ENCODE measurements around the gene CYP3A7.
"Not testable (repeated sequence)": the region's sequence is repeated elsewhere in the genome, so short reads cannot be mapped to it uniquely, and the experiment has no call there.

DNA sequence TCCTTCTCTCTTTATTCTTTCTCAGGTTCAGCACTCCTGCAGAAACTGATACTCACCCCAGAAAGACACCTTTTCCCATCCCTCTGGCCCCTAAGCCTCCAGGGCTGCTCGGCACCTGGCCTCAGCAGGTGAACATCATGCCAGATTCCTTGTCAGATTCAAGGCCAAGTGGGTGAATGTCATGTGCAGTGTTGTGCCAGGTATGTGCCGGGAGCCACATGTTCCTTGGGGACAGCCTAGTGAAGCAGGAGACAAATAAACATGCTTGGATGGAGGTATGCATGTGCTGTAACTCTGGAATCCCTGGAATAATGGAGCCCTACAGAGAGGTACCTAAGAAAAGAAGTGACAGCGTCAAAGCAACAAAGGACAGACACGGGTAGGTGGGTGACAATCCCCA, 1.7 kb upstream of the CYP3A7 start:
- TF ChIP-seq, protein P1, sequence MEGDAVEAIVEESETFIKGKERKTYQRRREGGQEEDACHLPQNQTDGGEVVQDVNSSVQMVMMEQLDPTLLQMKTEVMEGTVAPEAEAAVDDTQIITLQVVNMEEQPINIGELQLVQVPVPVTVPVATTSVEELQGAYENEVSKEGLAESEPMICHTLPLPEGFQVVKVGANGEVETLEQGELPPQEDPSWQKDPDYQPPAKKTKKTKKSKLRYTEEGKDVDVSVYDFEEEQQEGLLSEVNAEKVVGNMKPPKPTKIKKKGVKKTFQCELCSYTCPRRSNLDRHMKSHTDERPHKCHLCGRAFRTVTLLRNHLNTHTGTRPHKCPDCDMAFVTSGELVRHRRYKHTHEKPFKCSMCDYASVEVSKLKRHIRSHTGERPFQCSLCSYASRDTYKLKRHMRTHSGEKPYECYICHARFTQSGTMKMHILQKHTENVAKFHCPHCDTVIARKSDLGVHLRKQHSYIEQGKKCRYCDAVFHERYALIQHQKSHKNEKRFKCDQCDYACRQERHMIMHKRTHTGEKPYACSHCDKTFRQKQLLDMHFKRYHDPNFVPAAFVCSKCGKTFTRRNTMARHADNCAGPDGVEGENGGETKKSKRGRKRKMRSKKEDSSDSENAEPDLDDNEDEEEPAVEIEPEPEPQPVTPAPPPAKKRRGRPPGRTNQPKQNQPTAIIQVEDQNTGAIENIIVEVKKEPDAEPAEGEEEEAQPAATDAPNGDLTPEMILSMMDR (IDR thresholded peaks at IDR 0.05; ENCODE audit: low read length): not testable (repeated sequence)
- TF ChIP-seq EZH2phosphoT487 (IDR thresholded peaks at IDR 0.05; ENCODE audit: low read length); EZH2 (optimal IDR thresholded peaks at IDR 0.05; ENCODE audit: low read depth, low read length): not testable (repeated sequence)
